ENCODE measurements around the gene ART4. TPM values are rescaled to one million over a fixed set of nuclear protein-coding genes. Genes with fewer than 3 reads are reported as not detected.

The ART4 gene
- total RNA-seq, 1 experiment from 2014 or later: not detected

DNA sequence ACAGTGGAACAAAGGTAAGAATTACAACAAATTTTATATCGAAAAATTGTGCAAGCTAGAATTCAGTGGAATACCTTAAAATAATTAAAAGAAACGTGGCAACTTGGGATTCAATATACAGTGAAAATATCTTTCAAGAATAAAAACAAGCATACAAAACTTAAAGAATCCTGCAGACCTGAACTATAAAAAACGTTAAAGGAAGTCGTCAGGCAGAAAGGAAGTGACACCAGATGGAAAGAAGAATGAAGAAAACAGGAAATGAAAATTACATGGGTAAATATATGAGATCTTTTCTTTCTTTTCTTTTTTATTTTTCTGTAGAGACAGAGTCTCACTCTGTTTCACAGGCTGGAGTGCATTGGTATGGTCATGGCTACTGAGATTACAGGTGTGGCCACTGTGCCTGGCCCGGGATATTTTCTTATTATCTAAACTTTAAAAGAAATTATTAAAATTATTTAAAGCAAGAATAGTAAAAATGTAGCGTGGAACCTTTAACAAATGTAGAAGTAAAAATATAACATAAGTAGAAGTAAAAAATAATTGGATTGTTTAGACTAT lies 37.6 kb upstream of the ART4 start:
- H3K4me1 Mint-ChIP-seq: no peaks in the 10 kb centered on the region
- H3K27me3 Mint-ChIP-seq (ENCODE audit: low read depth): no peaks in the 10 kb centered on the region; the same call in 1 of the 2 replicates
- DNase-seq (ENCODE audit: low spot score): no peak
- ChIA-PET CTCF (no interaction called here), POLR2A (no interaction called here)
- ATAC-seq: no peak
- H3K27ac Mint-ChIP-seq: no peak overlapping the region
- H3K9me3 Mint-ChIP-seq: no peaks in the 10 kb centered on the region
- H3K36me3 Mint-ChIP-seq: no peaks in the 10 kb centered on the region
- no peak overlapping the region for H3K4me3 Mint-ChIP-seq
- TF ChIP-seq TEAD1 (CRISPR knock-in tag; IDR thresholded peaks at IDR 0.05) (no peak), SMAD3 (CRISPR knock-in tag; IDR thresholded peaks at IDR 0.05; ENCODE audit: borderline replicate concordance) (no peak), ZBTB21 (CRISPR knock-in tag; IDR thresholded peaks at IDR 0.05; ENCODE audit: borderline replicate concordance) (no peak), CREM (CRISPR knock-in tag; IDR thresholded peaks at IDR 0.05) (no peak), SOX15 (CRISPR knock-in tag; IDR thresholded peaks at IDR 0.05) (no peak)
- TF ChIP-seq, protein P1, sequence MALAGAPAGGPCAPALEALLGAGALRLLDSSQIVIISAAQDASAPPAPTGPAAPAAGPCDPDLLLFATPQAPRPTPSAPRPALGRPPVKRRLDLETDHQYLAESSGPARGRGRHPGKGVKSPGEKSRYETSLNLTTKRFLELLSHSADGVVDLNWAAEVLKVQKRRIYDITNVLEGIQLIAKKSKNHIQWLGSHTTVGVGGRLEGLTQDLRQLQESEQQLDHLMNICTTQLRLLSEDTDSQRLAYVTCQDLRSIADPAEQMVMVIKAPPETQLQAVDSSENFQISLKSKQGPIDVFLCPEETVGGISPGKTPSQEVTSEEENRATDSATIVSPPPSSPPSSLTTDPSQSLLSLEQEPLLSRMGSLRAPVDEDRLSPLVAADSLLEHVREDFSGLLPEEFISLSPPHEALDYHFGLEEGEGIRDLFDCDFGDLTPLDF (CRISPR knock-in tag; IDR thresholded peaks at IDR 0.05): no peak
- TF ChIP-seq, protein P2, sequence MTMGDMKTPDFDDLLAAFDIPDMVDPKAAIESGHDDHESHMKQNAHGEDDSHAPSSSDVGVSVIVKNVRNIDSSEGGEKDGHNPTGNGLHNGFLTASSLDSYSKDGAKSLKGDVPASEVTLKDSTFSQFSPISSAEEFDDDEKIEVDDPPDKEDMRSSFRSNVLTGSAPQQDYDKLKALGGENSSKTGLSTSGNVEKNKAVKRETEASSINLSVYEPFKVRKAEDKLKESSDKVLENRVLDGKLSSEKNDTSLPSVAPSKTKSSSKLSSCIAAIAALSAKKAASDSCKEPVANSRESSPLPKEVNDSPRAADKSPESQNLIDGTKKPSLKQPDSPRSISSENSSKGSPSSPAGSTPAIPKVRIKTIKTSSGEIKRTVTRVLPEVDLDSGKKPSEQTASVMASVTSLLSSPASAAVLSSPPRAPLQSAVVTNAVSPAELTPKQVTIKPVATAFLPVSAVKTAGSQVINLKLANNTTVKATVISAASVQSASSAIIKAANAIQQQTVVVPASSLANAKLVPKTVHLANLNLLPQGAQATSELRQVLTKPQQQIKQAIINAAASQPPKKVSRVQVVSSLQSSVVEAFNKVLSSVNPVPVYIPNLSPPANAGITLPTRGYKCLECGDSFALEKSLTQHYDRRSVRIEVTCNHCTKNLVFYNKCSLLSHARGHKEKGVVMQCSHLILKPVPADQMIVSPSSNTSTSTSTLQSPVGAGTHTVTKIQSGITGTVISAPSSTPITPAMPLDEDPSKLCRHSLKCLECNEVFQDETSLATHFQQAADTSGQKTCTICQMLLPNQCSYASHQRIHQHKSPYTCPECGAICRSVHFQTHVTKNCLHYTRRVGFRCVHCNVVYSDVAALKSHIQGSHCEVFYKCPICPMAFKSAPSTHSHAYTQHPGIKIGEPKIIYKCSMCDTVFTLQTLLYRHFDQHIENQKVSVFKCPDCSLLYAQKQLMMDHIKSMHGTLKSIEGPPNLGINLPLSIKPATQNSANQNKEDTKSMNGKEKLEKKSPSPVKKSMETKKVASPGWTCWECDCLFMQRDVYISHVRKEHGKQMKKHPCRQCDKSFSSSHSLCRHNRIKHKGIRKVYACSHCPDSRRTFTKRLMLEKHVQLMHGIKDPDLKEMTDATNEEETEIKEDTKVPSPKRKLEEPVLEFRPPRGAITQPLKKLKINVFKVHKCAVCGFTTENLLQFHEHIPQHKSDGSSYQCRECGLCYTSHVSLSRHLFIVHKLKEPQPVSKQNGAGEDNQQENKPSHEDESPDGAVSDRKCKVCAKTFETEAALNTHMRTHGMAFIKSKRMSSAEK (CRISPR knock-in tag; IDR thresholded peaks at IDR 0.05; ENCODE audit: borderline replicate concordance): no peak

DNA sequence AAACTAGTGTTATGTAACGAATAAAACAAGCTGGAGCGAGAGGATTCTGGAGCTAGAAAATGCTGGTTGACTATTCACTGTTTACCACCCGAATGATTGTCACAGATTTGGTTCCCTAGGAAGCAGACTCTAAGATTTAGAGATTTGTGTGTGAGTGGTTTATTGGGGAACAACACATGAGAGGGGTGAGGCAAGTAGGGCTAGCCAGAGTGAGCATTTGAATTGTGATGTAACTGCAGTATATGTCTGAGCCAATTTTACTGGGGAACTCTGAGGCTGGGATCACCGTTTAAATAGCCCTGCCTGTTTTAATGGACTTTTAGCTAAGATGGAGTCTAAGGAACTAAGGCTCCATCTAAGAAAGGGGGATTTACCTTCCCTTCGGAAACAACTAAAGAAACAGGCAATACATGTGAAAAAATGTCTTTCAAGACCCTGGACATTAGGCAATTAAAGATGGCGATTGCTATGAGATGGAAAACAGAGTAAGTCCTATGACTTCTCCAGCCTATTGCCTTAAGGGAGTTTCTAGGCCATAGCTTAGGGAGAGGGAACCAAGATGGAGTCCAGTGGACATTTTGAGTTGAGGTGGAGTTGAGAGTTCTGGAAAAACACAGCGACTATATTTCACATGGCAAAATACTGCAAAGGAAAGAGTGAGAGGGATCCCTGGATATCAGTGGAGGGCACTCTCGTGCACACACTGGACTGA lies 36.1 kb upstream of the ART4 start:
- POLR2A ChIA-PET: no interaction called here

DNA sequence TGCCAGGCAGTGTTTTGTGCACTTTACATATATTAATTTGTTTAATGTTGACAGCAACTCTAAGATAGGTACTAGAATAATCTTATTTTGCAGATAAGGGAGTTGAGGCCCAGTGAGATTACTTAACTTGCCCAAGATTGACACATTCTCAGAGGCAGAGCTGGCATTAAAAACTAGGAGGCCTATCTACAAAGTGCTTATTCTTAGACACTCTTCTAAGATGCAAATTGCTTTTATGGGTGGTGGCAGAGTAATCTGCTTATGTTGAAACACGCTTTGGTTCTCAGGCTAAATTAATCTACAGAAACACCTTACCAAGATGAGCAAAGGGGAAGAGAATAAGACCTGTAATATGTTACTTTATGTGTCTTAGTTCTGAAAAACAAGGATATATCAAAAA lies 35.2 kb upstream of the ART4 start:
- ATAC-seq (no peak), DNase-seq (ENCODE audit: low spot score) (no peak)
- no peaks in the 10 kb centered on the region for H3K9me3 Mint-ChIP-seq
- H3K27me3 Mint-ChIP-seq (ENCODE audit: low read depth): no peaks in the 10 kb centered on the region
- ChIA-PET POLR2A (no interaction called here), CTCF (interaction anchor here (0.6 kb wide), 1 partner anchor 978 kb away, joined by 3 read pairs; no protein-coding TSS in a partner anchor)
- no peaks in the 10 kb centered on the region for H3K36me3 Mint-ChIP-seq
- no peak overlapping the region for H3K27ac Mint-ChIP-seq
- no peaks in the 10 kb centered on the region for H3K4me1 Mint-ChIP-seq
- H3K4me3 Mint-ChIP-seq: no peak overlapping the region
- no peak for TF ChIP-seq ETV6 (CRISPR knock-in tag; IDR thresholded peaks at IDR 0.05)
- TF ChIP-seq ZNF121 (CRISPR knock-in tag; IDR thresholded peaks at IDR 0.05): no peak
- TF ChIP-seq NFYB (CRISPR knock-in tag; conservative IDR thresholded peaks at IDR 0.05; ENCODE audit: low read depth): no peak
- TF ChIP-seq, protein P3, sequence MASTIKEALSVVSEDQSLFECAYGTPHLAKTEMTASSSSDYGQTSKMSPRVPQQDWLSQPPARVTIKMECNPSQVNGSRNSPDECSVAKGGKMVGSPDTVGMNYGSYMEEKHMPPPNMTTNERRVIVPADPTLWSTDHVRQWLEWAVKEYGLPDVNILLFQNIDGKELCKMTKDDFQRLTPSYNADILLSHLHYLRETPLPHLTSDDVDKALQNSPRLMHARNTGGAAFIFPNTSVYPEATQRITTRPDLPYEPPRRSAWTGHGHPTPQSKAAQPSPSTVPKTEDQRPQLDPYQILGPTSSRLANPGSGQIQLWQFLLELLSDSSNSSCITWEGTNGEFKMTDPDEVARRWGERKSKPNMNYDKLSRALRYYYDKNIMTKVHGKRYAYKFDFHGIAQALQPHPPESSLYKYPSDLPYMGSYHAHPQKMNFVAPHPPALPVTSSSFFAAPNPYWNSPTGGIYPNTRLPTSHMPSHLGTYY (CRISPR knock-in tag; IDR thresholded peaks at IDR 0.05): no peak
- TF ChIP-seq IRF2 (CRISPR knock-in tag; IDR thresholded peaks at IDR 0.05; ENCODE audit: borderline replicate concordance, low read depth): no peak
- TF ChIP-seq, protein P4, sequence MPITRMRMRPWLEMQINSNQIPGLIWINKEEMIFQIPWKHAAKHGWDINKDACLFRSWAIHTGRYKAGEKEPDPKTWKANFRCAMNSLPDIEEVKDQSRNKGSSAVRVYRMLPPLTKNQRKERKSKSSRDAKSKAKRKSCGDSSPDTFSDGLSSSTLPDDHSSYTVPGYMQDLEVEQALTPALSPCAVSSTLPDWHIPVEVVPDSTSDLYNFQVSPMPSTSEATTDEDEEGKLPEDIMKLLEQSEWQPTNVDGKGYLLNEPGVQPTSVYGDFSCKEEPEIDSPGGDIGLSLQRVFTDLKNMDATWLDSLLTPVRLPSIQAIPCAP (CRISPR knock-in tag; IDR thresholded peaks at IDR 0.05): no peak
- TF ChIP-seq NR1H2 (CRISPR knock-in tag; IDR thresholded peaks at IDR 0.05): no peak
- TF ChIP-seq, protein P5, sequence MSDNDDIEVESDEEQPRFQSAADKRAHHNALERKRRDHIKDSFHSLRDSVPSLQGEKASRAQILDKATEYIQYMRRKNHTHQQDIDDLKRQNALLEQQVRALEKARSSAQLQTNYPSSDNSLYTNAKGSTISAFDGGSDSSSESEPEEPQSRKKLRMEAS (CRISPR knock-in tag; IDR thresholded peaks at IDR 0.05): no peak
- TF ChIP-seq NFE2L1 (CRISPR knock-in tag; IDR thresholded peaks at IDR 0.05): no peak
- TF ChIP-seq, protein P6, sequence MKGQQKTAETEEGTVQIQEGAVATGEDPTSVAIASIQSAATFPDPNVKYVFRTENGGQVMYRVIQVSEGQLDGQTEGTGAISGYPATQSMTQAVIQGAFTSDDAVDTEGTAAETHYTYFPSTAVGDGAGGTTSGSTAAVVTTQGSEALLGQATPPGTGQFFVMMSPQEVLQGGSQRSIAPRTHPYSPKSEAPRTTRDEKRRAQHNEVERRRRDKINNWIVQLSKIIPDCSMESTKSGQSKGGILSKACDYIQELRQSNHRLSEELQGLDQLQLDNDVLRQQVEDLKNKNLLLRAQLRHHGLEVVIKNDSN (CRISPR knock-in tag; IDR thresholded peaks at IDR 0.05): no peak
- no peak for TF ChIP-seq ESRRA (CRISPR knock-in tag; IDR thresholded peaks at IDR 0.05; ENCODE audit: borderline replicate concordance)
- TF ChIP-seq JAZF1 (CRISPR knock-in tag; IDR thresholded peaks at IDR 0.05): no peak
- TF ChIP-seq SP1 (CRISPR knock-in tag; conservative IDR thresholded peaks at IDR 0.05): no peak
- TF ChIP-seq GABPB1 (CRISPR knock-in tag; IDR thresholded peaks at IDR 0.05): no peak

More for the DNA sequence above, 36.1 kb upstream of the ART4 start:
- Mint-ChIP-seq H3K36me3 (no peaks in the 10 kb centered on the region), H3K27me3 (ENCODE audit: low read depth) (no peaks in the 10 kb centered on the region), H3K4me3 (no peak overlapping the region), H3K27ac (no peak overlapping the region), H3K9me3 (no peaks in the 10 kb centered on the region), H3K4me1 (no peaks in the 10 kb centered on the region)
- CTCF ChIA-PET: no interaction called here
- TF ChIP-seq ZNF671 (CRISPR knock-in tag; IDR thresholded peaks at IDR 0.05): no peak
- no peak for TF ChIP-seq RORB (CRISPR knock-in tag; IDR thresholded peaks at IDR 0.05)
- TF ChIP-seq PRRX2 (CRISPR knock-in tag; IDR thresholded peaks at IDR 0.05): no peak
- no peak for DNase-seq (ENCODE audit: low spot score)
- ATAC-seq: no peak
